Sigmoid colon (tissue), 4 donors: Measurements from ENCODE around the gene OR2AK2.

Experiments used
- EP300 ChIP-seq, 4 donors: sonication (generic); formaldehyde crosslinking; IDR thresholded peaks; one replicate each; pipeline ENCODE4 v1.6.1; 2017; ENCODE audit warnings: antibody characterized with exemption in 4 of 4
- POLR2A ChIP-seq, 2 donors: fragments of 450-650 bp; IDR thresholded peaks; one replicate each; pipeline ENCODE4 v1.6.1; 2016; ENCODE audit warnings: antibody characterized with exemption in 2 of 2, mild to moderate bottlenecking in 2 of 2, moderate library complexity in 2 of 2

GRCh38 chr1:247936415-247936814, 28.6 kb upstream of the OR2AK2 start:
- TF ChIP-seq EP300 (IDR thresholded peaks at IDR 0.05) (no peak), POLR2A (IDR thresholded peaks at IDR 0.05) (no peak)
